ENCODE results near the gene E2F4.

The E2F4 gene

GRCh38 chr16:67208154-67208896 lies 16.4 kb downstream of the E2F4 start:
- H3K4me2 ChIP-seq (ENCODE audit: low read length), result no peak overlapping the region
- no peak overlapping the region for H2AFZ ChIP-seq (ENCODE audit: low read depth, low read length)
- H3K27me3 ChIP-seq (ENCODE audit: low read depth, low read length), result no peaks in the 10 kb centered on the region
- H3K27ac ChIP-seq (ENCODE audit: low read length), result no peak overlapping the region
- H3K9ac ChIP-seq (ENCODE audit: low read length), result no peak overlapping the region
- H3K9me3 ChIP-seq (ENCODE audit: insufficient read depth, low read length), result no peaks in the 10 kb centered on the region
- H3K4me1 ChIP-seq (ENCODE audit: low read length), result no peaks in the 10 kb centered on the region
- no peaks in the 10 kb centered on the region for H3K79me2 ChIP-seq (ENCODE audit: low read length)
- TF ChIP-seq EZH2phosphoT487 (IDR thresholded peaks at IDR 0.05; ENCODE audit: low read depth) (no peak), CTCF (IDR thresholded peaks at IDR 0.05; ENCODE audit: low read depth, low read length) (no peak)
- H3K4me3 ChIP-seq (ENCODE audit: low read length), result no peak overlapping the region
- H3K36me3 ChIP-seq (replicated peaks; ENCODE audit: low read depth, low read length), result peaks cover 8% of the 10 kb centered on the region
- 0 out of 2 replicates have a peak, but pooled peaks cover 3% of the 10 kb centered on the region for H4K20me1 ChIP-seq (ENCODE audit: insufficient read depth, low read length)

GRCh38 chr16:67209565-67209964 lies 17.6 kb downstream of the E2F4 start:
- no peak overlapping the region for H2AFZ ChIP-seq (ENCODE audit: low read depth, low read length)
- no peak overlapping the region for H3K27ac ChIP-seq (ENCODE audit: low read length)
- H3K4me2 ChIP-seq (ENCODE audit: low read length), result no peak overlapping the region
- no peaks in the 10 kb centered on the region for H3K4me1 ChIP-seq (ENCODE audit: low read length)
- TF ChIP-seq EZH2phosphoT487 (IDR thresholded peaks at IDR 0.05; ENCODE audit: low read depth) (no peak), CTCF (IDR thresholded peaks at IDR 0.05; ENCODE audit: low read depth, low read length) (no peak)
- H3K4me3 ChIP-seq (ENCODE audit: low read length), result no peak overlapping the region
- H3K9me3 ChIP-seq (ENCODE audit: insufficient read depth, low read length), result no peaks in the 10 kb centered on the region
- no peak overlapping the region for H3K9ac ChIP-seq (ENCODE audit: low read length)
- no peaks in the 10 kb centered on the region for H3K79me2 ChIP-seq (ENCODE audit: low read length)
- no peaks in the 10 kb centered on the region for H3K36me3 ChIP-seq (replicated peaks; ENCODE audit: low read depth, low read length)
- 0 out of 2 replicates have a peak, but pooled peaks cover 3% of the 10 kb centered on the region for H4K20me1 ChIP-seq (ENCODE audit: insufficient read depth, low read length)
- H3K27me3 ChIP-seq (ENCODE audit: low read depth, low read length), result no peaks in the 10 kb centered on the region

- no peaks in the 10 kb centered on the region for H3K36me3 ChIP-seq (replicated peaks; ENCODE audit: low read depth, low read length)
- H2AFZ ChIP-seq (ENCODE audit: low read depth, low read length), result no peak overlapping the region
- no peak overlapping the region for H3K27ac ChIP-seq (ENCODE audit: low read length)
- H4K20me1 ChIP-seq (ENCODE audit: insufficient read depth, low read length), result 0 out of 2 replicates have a peak, but pooled peaks cover 3% of the 10 kb centered on the region
- H3K4me1 ChIP-seq (ENCODE audit: low read length), result no peaks in the 10 kb centered on the region
- H3K9ac ChIP-seq (ENCODE audit: low read length), result no peak overlapping the region
- H3K4me2 ChIP-seq (ENCODE audit: low read length), result no peak overlapping the region
- no peaks in the 10 kb centered on the region for H3K27me3 ChIP-seq (ENCODE audit: low read depth, low read length)
- no peak overlapping the region for H3K4me3 ChIP-seq (ENCODE audit: low read length)
- no peaks in the 10 kb centered on the region for H3K9me3 ChIP-seq (ENCODE audit: insufficient read depth, low read length)
- TF ChIP-seq CTCF (IDR thresholded peaks at IDR 0.05; ENCODE audit: low read depth, low read length), result no peak
- TF ChIP-seq EZH2phosphoT487 (IDR thresholded peaks at IDR 0.05; ENCODE audit: low read depth), result no peak
- H3K79me2 ChIP-seq (ENCODE audit: low read length), result no peaks in the 10 kb centered on the region
Measured at GRCh38 chr16:67210069-67210937, 18.3 kb downstream of the E2F4 start.

GRCh38 chr16:67211674-67212073 lies 19.7 kb downstream of the E2F4 start:
- Histone ChIP-seq H3K36me3 (replicated peaks; ENCODE audit: low read depth, low read length) (no peaks in the 10 kb centered on the region), H3K79me2 (ENCODE audit: low read length) (no peaks in the 10 kb centered on the region), H3K9ac (ENCODE audit: low read length) (no peak overlapping the region), H3K27me3 (ENCODE audit: low read depth, low read length) (no peaks in the 10 kb centered on the region), H4K20me1 (ENCODE audit: insufficient read depth, low read length) (no peaks in the 10 kb centered on the region), H3K27ac (ENCODE audit: low read length) (no peak overlapping the region), H2AFZ (ENCODE audit: low read depth, low read length) (no peak overlapping the region), H3K4me3 (ENCODE audit: low read length) (no peak overlapping the region), H3K9me3 (ENCODE audit: insufficient read depth, low read length) (no peaks in the 10 kb centered on the region), H3K4me1 (ENCODE audit: low read length) (no peaks in the 10 kb centered on the region), H3K4me2 (ENCODE audit: low read length) (no peak overlapping the region)
- TF ChIP-seq CTCF (IDR thresholded peaks at IDR 0.05; ENCODE audit: low read depth, low read length), result no peak
- no peak for TF ChIP-seq EZH2phosphoT487 (IDR thresholded peaks at IDR 0.05; ENCODE audit: low read depth)
